ENCODE results near the gene CLSTN3. TPM values are rescaled to one million over a fixed set of nuclear protein-coding genes. Genes with fewer than 3 reads are reported as not detected.

Gene CLSTN3
- total RNA-seq, 1 experiment from 2014 or later, result 111 TPM

GRCh38 chr12:7108796-7109571 lies 21.2 kb upstream of the CLSTN3 start, which contains the start of gene C1RL:
Gene C1RL, minus strand, starts transcription at chr12:7109214. Its CDS starts 34 bp downstream, at chr12:7109180.
- Histone ChIP-seq H3K4me1 (replicated peaks; ENCODE audit: insufficient read depth) (peaks cover 28% of the 10 kb centered on the region), H3K36me3 (ENCODE audit: low read depth) (peaks cover 20% of the 10 kb centered on the region), H3K9me2 (ENCODE audit: insufficient read depth) (no peaks in the 10 kb centered on the region), H3F3A (ENCODE audit: insufficient read depth, low read depth) (peaks cover 27% of the 10 kb centered on the region), H3K9me3 (ENCODE audit: insufficient read depth, low read depth) (peaks cover 11% of the 10 kb centered on the region), H3K79me2 (ENCODE audit: low read depth) (peaks cover 39% of the 10 kb centered on the region), H3K4me3 (peak within 1 kb of the TSS; percentile 79), H4K20me1 (ENCODE audit: insufficient read depth) (peaks cover 8% of the 10 kb centered on the region; the same call in 1 of the 2 replicates), H3K27me3 (ENCODE audit: insufficient read depth, low read depth) (no peaks in the 10 kb centered on the region), H3K27ac (peak within 1 kb of the TSS; percentile 76), H2AFZ (peak within 1 kb of the TSS; percentile 88), H3K4me2 (peak within 1 kb of the TSS; percentile 84)
- intact Hi-C loops (cut with micrococcal nuclease; ENCODE audit: unreplicated experiment), result loop anchor here (1.0 to 2.0 kb wide), 7 partner anchors 17 to 240 kb away; partner anchors contain the start of genes C12orf57, C1R, C1S and LPCAT3
- ChIA-PET CTCF (interaction anchor here (0.5 to 2.7 kb wide), 13 partner anchors 16 to 502 kb away, joined by 3 to 15 read pairs (median 4); partner anchors contain the start of genes C12orf57, RNU7-1 and USP5), POLR2A (ENCODE audit: unreplicated experiment) (interaction anchor here (0.5 to 2.3 kb wide), 13 partner anchors 10 to 577 kb away, joined by 3 to 27 read pairs (median 4); partner anchors contain the start of genes C12orf57, GAPDH and RNU7-1)
- peak; percentile 97 for TF ChIP-seq CTCF (conservative IDR thresholded peaks at IDR 0.05)
- no peak for TF ChIP-seq EZH2 (IDR thresholded peaks at IDR 0.05; ENCODE audit: low read depth)
- peak; percentile 72 to 91 for DNase-seq
- no TSS peak for BruUV-seq (replicated peaks)

GRCh38 chr12:7109572-7109920 lies 20.6 kb upstream of the CLSTN3 start:
- H3K79me2 ChIP-seq (ENCODE audit: low read depth), result peaks cover 39% of the 10 kb centered on the region
- TF ChIP-seq CTCF (conservative IDR thresholded peaks at IDR 0.05), result no peak
- TF ChIP-seq EZH2 (IDR thresholded peaks at IDR 0.05; ENCODE audit: low read depth), result no peak
- H3K27ac ChIP-seq, result no peak overlapping the region
- no peak for DNase-seq
- ChIA-PET POLR2A (ENCODE audit: unreplicated experiment) (interaction anchor here (0.6 to 2.3 kb wide), 2 partner anchors 17 to 166 kb away, joined by 6 to 27 read pairs; partner anchors contain the start of genes C12orf57 and RNU7-1), CTCF (interaction anchor here (0.5 to 2.7 kb wide), 4 partner anchors 165 to 503 kb away, joined by 3 to 15 read pairs (median 4); partner anchors contain the start of genes C12orf57 and RNU7-1)
- intact Hi-C loops (cut with micrococcal nuclease; ENCODE audit: unreplicated experiment), result loop anchor here (1.0 to 2.0 kb wide), 3 partner anchors 17 to 241 kb away; partner anchors contain the start of genes C12orf57 and C1R
- peaks cover 27% of the 10 kb centered on the region for H3F3A ChIP-seq (ENCODE audit: insufficient read depth, low read depth)
- peak overlapping the region; percentile 84 for H3K4me2 ChIP-seq
- H2AFZ ChIP-seq, result no peak overlapping the region
- H3K36me3 ChIP-seq (ENCODE audit: low read depth), result peaks cover 19% of the 10 kb centered on the region
- peaks cover 11% of the 10 kb centered on the region for H3K9me3 ChIP-seq (ENCODE audit: insufficient read depth, low read depth)
- H4K20me1 ChIP-seq (ENCODE audit: insufficient read depth), result peaks cover 8% of the 10 kb centered on the region; the same call in 1 of the 2 replicates
- H3K27me3 ChIP-seq (ENCODE audit: insufficient read depth, low read depth), result no peaks in the 10 kb centered on the region
- peak overlapping the region; percentile 79 for H3K4me3 ChIP-seq
- no peaks in the 10 kb centered on the region for H3K9me2 ChIP-seq (ENCODE audit: insufficient read depth)
- peaks cover 28% of the 10 kb centered on the region for H3K4me1 ChIP-seq (replicated peaks; ENCODE audit: insufficient read depth)
- BruUV-seq (replicated peaks), result TSS peak; percentile 66

- Histone ChIP-seq H3F3A (ENCODE audit: insufficient read depth, low read depth) (peaks cover 27% of the 10 kb centered on the region), H3K79me2 (ENCODE audit: low read depth) (peaks cover 35% of the 10 kb centered on the region), H3K4me1 (replicated peaks; ENCODE audit: insufficient read depth) (peaks cover 27% of the 10 kb centered on the region), H2AFZ (no peak overlapping the region), H3K4me3 (no peak overlapping the region), H3K4me2 (no peak overlapping the region), H3K36me3 (ENCODE audit: low read depth) (peaks cover 14% of the 10 kb centered on the region), H3K9me2 (ENCODE audit: insufficient read depth) (no peaks in the 10 kb centered on the region), H3K27me3 (ENCODE audit: insufficient read depth, low read depth) (no peaks in the 10 kb centered on the region), H3K27ac (no peak overlapping the region), H3K9me3 (ENCODE audit: insufficient read depth, low read depth) (peaks cover 8% of the 10 kb centered on the region), H4K20me1 (ENCODE audit: insufficient read depth) (peaks cover 8% of the 10 kb centered on the region; the same call in 1 of the 2 replicates)
- intact Hi-C loops (cut with micrococcal nuclease; ENCODE audit: unreplicated experiment), result no loop called here
- POLR2A ChIA-PET (ENCODE audit: unreplicated experiment), result interaction anchor here (0.5 kb wide), 1 partner anchor 167 kb away, joined by 14 read pairs; the partner anchor contains the start of genes C12orf57 and RNU7-1
- CTCF ChIA-PET, result interaction anchor here (1.4 to 1.5 kb wide), 2 partner anchors 50 to 185 kb away, joined by 4 to 9 read pairs; partner anchors contain the start of gene C1S
- TF ChIP-seq CTCF (conservative IDR thresholded peaks at IDR 0.05) (no peak), EZH2 (IDR thresholded peaks at IDR 0.05; ENCODE audit: low read depth) (no peak)
- BruUV-seq (replicated peaks), result no TSS peak
- no peak for DNase-seq
Measured at GRCh38 chr12:7110661-7111060, 19.5 kb upstream of the CLSTN3 start.
